ENCODE results near the gene CSF3. TPM values are rescaled to one million over a fixed set of nuclear protein-coding genes. Genes with fewer than 3 reads are reported as not detected.

CSF3 gene
- total RNA-seq, 1 experiment from 2014 or later: not detected

DNA sequence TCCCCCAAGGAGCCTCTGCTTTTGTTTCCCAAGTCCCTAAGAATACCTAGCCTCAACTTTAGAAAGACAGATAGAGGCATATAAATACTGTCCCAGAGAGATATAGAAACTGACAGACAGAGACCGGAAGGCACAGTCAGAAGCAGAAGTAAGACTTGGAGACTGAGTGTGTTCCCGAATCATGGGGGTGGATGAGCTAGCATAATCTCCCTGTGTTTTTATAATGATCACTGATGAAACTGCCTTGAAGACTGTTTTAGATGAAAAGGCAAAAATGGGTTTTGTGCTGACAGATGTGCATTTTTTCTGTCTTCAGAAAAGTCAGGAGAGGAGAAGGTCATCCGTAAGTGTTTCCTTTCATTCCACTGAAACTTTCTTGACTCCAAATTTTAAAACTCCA, 43.0 kb upstream of the CSF3 start:
- Histone ChIP-seq H3K27me3 (ENCODE audit: control insufficient read depth, insufficient read depth, low read length) (peaks cover 3% of the 10 kb centered on the region; the same call in 1 of the 2 replicates), H3K4me1 (ENCODE audit: control insufficient read depth, insufficient read depth, low read length) (no peaks in the 10 kb centered on the region), H3K4me3 (ENCODE audit: low read depth in 2 of 2, low read length in 2 of 2) (no peak overlapping the region), H3K27ac (ENCODE audit: low read length) (no peak overlapping the region), H3K9me3 (ENCODE audit: control insufficient read depth, insufficient read depth, low read depth, low read length) (no peaks in the 10 kb centered on the region), H3K36me3 (ENCODE audit: control insufficient read depth, insufficient read depth, low read length) (no peaks in the 10 kb centered on the region)
- BruUV-seq (replicated peaks): no TSS peak
- ChIA-PET POLR2A (interaction anchor here (0.6 kb wide), 1 partner anchor 18 kb away, joined by 4 read pairs; no protein-coding TSS in a partner anchor), CTCF (no interaction called here)
- TF ChIP-seq, protein P1, sequence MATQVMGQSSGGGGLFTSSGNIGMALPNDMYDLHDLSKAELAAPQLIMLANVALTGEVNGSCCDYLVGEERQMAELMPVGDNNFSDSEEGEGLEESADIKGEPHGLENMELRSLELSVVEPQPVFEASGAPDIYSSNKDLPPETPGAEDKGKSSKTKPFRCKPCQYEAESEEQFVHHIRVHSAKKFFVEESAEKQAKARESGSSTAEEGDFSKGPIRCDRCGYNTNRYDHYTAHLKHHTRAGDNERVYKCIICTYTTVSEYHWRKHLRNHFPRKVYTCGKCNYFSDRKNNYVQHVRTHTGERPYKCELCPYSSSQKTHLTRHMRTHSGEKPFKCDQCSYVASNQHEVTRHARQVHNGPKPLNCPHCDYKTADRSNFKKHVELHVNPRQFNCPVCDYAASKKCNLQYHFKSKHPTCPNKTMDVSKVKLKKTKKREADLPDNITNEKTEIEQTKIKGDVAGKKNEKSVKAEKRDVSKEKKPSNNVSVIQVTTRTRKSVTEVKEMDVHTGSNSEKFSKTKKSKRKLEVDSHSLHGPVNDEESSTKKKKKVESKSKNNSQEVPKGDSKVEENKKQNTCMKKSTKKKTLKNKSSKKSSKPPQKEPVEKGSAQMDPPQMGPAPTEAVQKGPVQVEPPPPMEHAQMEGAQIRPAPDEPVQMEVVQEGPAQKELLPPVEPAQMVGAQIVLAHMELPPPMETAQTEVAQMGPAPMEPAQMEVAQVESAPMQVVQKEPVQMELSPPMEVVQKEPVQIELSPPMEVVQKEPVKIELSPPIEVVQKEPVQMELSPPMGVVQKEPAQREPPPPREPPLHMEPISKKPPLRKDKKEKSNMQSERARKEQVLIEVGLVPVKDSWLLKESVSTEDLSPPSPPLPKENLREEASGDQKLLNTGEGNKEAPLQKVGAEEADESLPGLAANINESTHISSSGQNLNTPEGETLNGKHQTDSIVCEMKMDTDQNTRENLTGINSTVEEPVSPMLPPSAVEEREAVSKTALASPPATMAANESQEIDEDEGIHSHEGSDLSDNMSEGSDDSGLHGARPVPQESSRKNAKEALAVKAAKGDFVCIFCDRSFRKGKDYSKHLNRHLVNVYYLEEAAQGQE (IDR thresholded peaks at IDR 0.05; ENCODE audit: insufficient read depth in 1 of 2, low read depth in 2 of 2, low read length in 1 of 2): no peak
- TF ChIP-seq POLR2AphosphoS5 (IDR thresholded peaks at IDR 0.05; ENCODE audit: low read depth, low read length) (no peak), TCF7L2 (IDR thresholded peaks at IDR 0.05; ENCODE audit: low read depth, low read length) (no peak), SIN3A (IDR thresholded peaks at IDR 0.05; ENCODE audit: borderline replicate concordance, insufficient read depth, low read depth, low read length) (no peak), CTCF (IDR thresholded peaks at IDR 0.05) (no peak)
- in situ Hi-C loops (cut with HindIII; ENCODE audit: low pct_unique_long_range_greater_than_20kb, low sequenced_read_pairs): no loop called here
- DNase-seq (ENCODE audit: low read depth, low spot score): no peak
- no peak for ATAC-seq
- intact Hi-C loops (cut with micrococcal nuclease; ENCODE audit: unreplicated experiment): loop anchor here (10.0 kb wide), 1 partner anchor 97 kb away; no protein-coding TSS in a partner anchor

DNA sequence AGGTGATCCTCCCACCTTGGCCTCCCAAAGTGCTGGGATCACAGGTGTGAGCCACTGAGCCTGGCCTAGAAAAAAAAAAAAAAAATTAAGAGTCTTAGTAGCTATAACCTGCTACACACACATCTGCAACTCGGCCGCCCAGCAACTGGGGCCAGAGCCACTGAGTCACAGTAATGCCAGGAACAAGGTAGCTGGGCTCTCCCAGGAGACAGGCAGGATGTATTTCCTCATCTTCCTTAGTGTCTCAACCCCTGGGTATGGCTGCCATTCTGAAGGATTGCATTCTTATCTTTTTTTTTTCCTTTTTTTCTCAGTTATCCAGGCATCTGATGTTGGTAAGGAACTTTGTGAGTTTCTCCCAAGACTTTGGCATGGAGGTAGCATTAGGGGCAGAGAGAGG, 41.7 kb upstream of the CSF3 start:
- intact Hi-C loops (cut with micrococcal nuclease; ENCODE audit: unreplicated experiment) (loop anchor here (10.0 kb wide), 1 partner anchor 99 kb away; no protein-coding TSS in a partner anchor), in situ Hi-C loops (cut with HindIII; ENCODE audit: low pct_unique_long_range_greater_than_20kb, low sequenced_read_pairs) (no loop called here)
- no TSS peak for BruUV-seq (replicated peaks)
- H3K4me1 ChIP-seq (ENCODE audit: control insufficient read depth, insufficient read depth, low read length): no peaks in the 10 kb centered on the region
- CTCF ChIA-PET: no interaction called here
- TF ChIP-seq TCF7L2 (IDR thresholded peaks at IDR 0.05; ENCODE audit: low read depth, low read length) (no peak), SIN3A (IDR thresholded peaks at IDR 0.05; ENCODE audit: borderline replicate concordance, insufficient read depth, low read depth, low read length) (no peak), CTCF (IDR thresholded peaks at IDR 0.05) (no peak), POLR2AphosphoS5 (IDR thresholded peaks at IDR 0.05; ENCODE audit: low read depth, low read length) (no peak)
- TF ChIP-seq, protein P1 (IDR thresholded peaks at IDR 0.05; ENCODE audit: insufficient read depth in 1 of 2, low read depth in 2 of 2, low read length in 1 of 2): no peak
- DNase-seq (ENCODE audit: low read depth, low spot score) (no peak), ATAC-seq (no peak)
- POLR2A ChIA-PET: no interaction called here
- H3K27ac ChIP-seq (ENCODE audit: low read length): no peak overlapping the region
- H3K4me3 ChIP-seq (ENCODE audit: low read depth in 2 of 2, low read length in 2 of 2): no peak overlapping the region
- peaks cover 6% of the 10 kb centered on the region; the same call in 1 of the 2 replicates for H3K27me3 ChIP-seq (ENCODE audit: control insufficient read depth, insufficient read depth, low read length)
- H3K36me3 ChIP-seq (ENCODE audit: control insufficient read depth, insufficient read depth, low read length): no peaks in the 10 kb centered on the region
- H3K9me3 ChIP-seq (ENCODE audit: control insufficient read depth, insufficient read depth, low read depth, low read length): no peaks in the 10 kb centered on the region
